NCI-H446 treated with DMSO at 0.1 percent for 48 hours (cell line): Measurements from ENCODE around the gene SAMD9.
A peak's percentile ranks its signal among the peaks of the same experiment; 100 is the strongest.
"Not testable (repeated sequence)": the region's sequence is repeated elsewhere in the genome, so short reads cannot be mapped to it uniquely, and the experiment has no call there.

Source experiments
- DNase-seq: peaks from one replicate; lab custom pipeline; 2025; lab: John Stamatoyannopoulos, UW

Gene SAMD9

GRCh38 chr7:93120592-93121549 is 3.1 kb upstream of the SAMD9 start:
- DNase-seq: no peak

- no peak for DNase-seq
Observed at GRCh38 chr7:93119191-93119905, 1.6 kb upstream of the SAMD9 start.

DNA sequence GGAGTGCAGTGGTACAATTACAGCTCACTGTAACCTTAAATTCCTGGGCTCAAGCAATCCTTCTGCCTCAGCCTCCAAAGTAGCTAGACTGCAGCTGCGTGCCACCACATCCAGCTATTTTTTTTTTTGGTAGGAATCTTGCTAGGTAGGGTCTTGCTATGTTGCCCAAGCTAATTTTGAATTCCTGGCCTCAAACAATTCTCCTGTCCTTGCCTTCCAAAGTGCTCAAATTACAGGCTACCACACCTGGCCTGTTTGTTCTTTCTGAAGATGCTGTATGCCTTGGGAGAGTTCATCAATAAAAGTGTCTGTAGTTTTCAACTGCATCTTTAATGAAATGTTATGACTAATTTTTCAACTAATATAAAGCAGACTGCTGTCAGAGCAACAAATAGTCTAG is 452 bp downstream of the SAMD9 start:
- no peak for DNase-seq

DNA sequence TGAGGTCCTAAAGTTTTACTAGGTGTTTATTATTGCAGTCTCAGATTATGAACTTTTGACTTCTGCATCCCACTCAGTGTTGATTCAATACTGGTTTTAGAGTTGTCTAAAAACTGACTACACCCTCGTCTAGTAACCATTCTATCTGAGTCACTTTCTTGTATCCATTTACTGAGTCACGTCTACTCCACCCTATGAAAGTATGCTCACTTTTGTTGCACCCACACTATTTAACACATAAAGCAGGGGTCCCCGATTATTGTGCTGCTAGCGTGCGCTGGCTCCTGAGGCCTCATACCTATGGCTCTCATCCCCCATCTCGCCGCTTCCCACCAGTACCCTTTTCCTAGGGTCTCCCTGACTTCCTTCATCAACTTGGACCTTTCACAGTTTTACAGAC is 2.0 kb downstream of the SAMD9 start:
- no peak for DNase-seq

- DNase-seq: no peak
Observed at GRCh38 chr7:93108003-93108402, 9.8 kb downstream of the SAMD9 start.

DNA sequence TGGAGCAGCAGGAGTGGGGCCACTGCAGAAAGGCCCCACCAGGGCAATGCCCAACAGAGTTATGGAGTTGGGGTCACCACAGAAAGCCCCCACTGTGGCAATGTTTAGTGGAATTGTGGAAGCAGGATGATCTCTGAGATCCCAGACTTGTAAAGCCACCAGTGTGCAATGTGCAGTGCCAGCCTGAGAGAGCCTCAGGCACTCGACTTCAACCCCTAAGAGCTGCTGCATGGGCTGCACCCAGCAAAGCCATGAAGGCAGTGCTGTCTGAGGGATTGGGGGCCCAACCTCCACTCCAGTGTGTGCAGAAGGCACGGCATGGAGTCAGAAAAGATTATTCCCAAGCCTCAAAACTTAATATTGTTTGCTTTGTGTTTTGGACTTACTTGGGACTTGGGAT is 20.4 kb downstream of the SAMD9 start:
- DNase-seq: no peak

- DNase-seq: no peak
Observed at GRCh38 chr7:93092757-93093370, 24.9 kb downstream of the SAMD9 start.

DNA sequence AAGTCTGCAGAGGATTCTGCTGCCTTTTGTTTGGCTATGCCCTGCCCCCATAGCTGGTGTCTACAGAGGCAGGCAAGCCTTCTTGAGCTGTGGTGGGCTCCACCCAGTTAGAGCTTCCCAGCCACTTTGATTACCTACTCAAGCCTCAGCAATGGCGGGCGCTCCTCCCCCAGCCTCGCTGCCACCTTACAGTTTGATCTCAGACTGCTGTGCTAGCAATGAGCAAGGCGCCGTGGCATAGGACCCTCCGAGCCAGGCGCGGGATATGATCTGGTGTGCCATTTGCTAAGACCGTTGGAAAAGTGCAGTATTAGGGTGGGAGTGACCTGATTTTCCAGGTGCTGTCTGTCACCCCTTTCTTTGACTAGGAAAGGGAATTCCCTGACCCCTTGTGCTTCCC is 44.4 kb downstream of the SAMD9 start:
- DNase-seq: not testable (repeated sequence)

- no peak for DNase-seq
Observed at GRCh38 chr7:93062599-93062998, 55.2 kb downstream of the SAMD9 start.

DNA sequence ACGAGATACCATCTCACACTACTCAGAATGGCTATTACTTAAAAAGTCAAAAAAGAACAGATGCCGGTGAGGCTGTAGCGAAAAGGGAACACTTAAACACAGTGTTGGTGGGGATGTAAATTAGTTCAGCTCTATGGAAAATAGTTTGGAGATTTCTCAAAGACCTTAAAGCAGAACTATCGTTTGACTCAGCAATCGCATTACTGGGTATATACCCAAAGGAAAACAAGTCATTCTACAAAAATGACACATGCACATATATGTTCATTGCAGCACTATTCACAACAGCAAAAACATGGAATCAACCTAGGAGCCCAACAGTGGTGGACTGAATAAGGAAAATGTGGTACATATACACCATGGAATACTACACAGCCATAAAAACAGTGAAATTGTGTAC is 56.9 kb downstream of the SAMD9 start:
- no peak for DNase-seq

DNA sequence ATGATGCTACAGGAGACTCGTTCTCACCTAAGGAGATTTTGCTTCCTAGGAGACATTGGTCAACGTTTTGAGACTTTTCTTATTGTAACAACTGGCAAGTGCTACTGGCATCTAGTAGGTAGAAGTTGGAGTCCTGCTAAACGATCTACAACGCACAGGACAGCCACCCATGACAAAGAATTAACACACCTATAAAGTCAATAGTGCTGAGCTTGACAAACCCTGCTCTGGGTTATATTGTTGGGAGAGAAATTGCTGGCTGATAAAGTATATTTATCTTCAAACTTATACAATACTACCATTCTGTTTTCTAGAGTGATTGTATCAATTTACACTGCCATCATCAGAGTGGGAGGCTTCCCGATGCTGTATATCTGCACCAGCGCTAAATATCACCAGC is 57.8 kb downstream of the SAMD9 start:
- no peak for DNase-seq

GRCh38 chr7:93056621-93057020 is 61.2 kb downstream of the SAMD9 start:
- DNase-seq: not testable (repeated sequence)

- DNase-seq: peak; percentile 42
Observed at GRCh38 chr7:93055543-93056107, 62.2 kb downstream of the SAMD9 start.

DNA sequence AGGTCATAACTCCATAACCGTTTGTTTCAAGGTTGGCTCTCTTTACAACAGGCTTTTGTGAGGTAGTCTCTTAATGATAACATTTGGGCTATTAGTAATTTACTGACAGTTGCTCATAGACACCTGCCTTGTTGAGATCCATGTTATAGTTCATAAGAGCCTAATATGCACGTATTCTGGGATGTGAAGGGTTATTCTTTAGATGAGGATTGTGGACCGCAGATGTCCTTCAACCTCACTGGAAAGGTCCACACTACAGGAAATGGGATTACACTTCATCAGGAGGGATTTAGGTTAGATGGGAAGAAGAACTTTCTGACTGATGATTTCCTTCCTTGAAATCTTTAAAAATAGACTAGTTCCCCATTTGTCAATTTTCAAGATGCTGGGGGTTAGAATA is 62.8 kb downstream of the SAMD9 start:
- DNase-seq: no peak

- DNase-seq: no peak
Observed at GRCh38 chr7:93053949-93054943, 63.5 kb downstream of the SAMD9 start.

GRCh38 chr7:93053209-93053948 is 64.4 kb downstream of the SAMD9 start:
- no peak for DNase-seq

GRCh38 chr7:93051660-93052059 is 66.1 kb downstream of the SAMD9 start:
- DNase-seq: no peak
